Panc1 (cell line): ENCODE results near the gene TANGO2. TPM values are rescaled to one million over a fixed set of nuclear protein-coding genes. Genes with fewer than 3 reads are reported as not detected.

ENCODE experiments used
- ATAC-seq: fragments of 200-7000 bp; cut with Tn5 transposase; 2 replicates; pipeline ENCODE4 v1.9.1; 2020; ENCODE audit warnings: mild to moderate bottlenecking, moderate library complexity
- BruUV-seq: library from RNA; stranded (reverse); fragments of 400-500 nt; replicated peaks from 2 replicates; lab custom pipeline; 2021; lab: Mats Ljungman, UMichigan
- CTCF ChIA-PET: fragments of 300-600 bp; sonication (Branson Sonifier 250); formaldehyde crosslinking; loops from one replicate; lab custom pipeline; 2022; ENCODE audit warnings: antibody characterized with exemption; lab: Charles Lee
- POLR2A ChIA-PET: fragments of 300-600 bp; sonication (Branson Sonifier 250); formaldehyde crosslinking; loops from one replicate; lab custom pipeline; 2022; ENCODE audit warnings: antibody characterized with exemption; lab: Charles Lee
- DNase-seq: peaks from one replicate; pipeline ENCODE4 v3.0.0-alpha.2; 2010; ENCODE audit warnings: low read depth, low spot score
- H3K27ac ChIP-seq: 2 replicates; pipeline ENCODE4 v1.5.1; 2011; ENCODE audit warnings: mild to moderate bottlenecking, low read length, inconsistent platforms
- H3K27me3 ChIP-seq: fragments of 200-500 bp; sonication (Bioruptor generic); 2 replicates; pipeline ENCODE4 v1.6.0; 2014; ENCODE audit warnings: low read length, inconsistent platforms; ENCODE audit not compliant: control insufficient read depth, insufficient read depth
- H3K36me3 ChIP-seq: fragments of 200-500 bp; sonication (Bioruptor generic); 2 replicates; pipeline ENCODE4 v1.5.1; 2014; ENCODE audit warnings: inconsistent platforms, mild to moderate bottlenecking, low read length, moderate library complexity; ENCODE audit not compliant: control insufficient read depth, insufficient read depth
- H3K4me1 ChIP-seq: 2 replicates; pipeline ENCODE4 v1.5.1; 2011; ENCODE audit warnings: inconsistent platforms, mild to moderate bottlenecking, low read length, moderate library complexity; ENCODE audit not compliant: control insufficient read depth, insufficient read depth
- H3K4me3 ChIP-seq, 2 experiments: 2 replicates each; pipeline ENCODE4 v1.5.1; 2011 to 2012; ENCODE audit warnings: low read depth in 2 of 2, low read length in 2 of 2, mild to moderate bottlenecking in 2 of 2, inconsistent platforms in 1 of 2, moderate library complexity in 1 of 2
- H3K9me3 ChIP-seq: fragments of 200-500 bp; sonication (Bioruptor generic); 2 replicates; pipeline ENCODE4 v1.5.1; 2014; ENCODE audit warnings: low read depth, mild to moderate bottlenecking, inconsistent platforms, low read length, moderate library complexity; ENCODE audit not compliant: control insufficient read depth, insufficient read depth
- POLR2AphosphoS5 ChIP-seq: IDR thresholded peaks from 2 replicates; pipeline ENCODE4 v1.6.1; 2012; ENCODE audit warnings: mild to moderate bottlenecking, low read depth, low read length, moderate library complexity
- SIN3A ChIP-seq: IDR thresholded peaks from 2 replicates; pipeline ENCODE4 v1.6.1; 2012; ENCODE audit warnings: low read depth, mild to moderate bottlenecking, low read length, moderate library complexity, borderline replicate concordance; ENCODE audit not compliant: insufficient read depth
- TCF7L2 ChIP-seq: IDR thresholded peaks from 2 replicates; pipeline ENCODE4 v1.6.1; 2011; ENCODE audit warnings: mild to moderate bottlenecking, low read depth, low read length, inconsistent platforms
- in situ Hi-C: cut with HindIII; loops from 2 replicates; pipeline ENCODE4 v1.10.0; 2016; ENCODE audit warnings: low sequenced_read_pairs, low pct_unique_long_range_greater_than_20kb
- intact Hi-C: fragments of 100-400 bp; cut with micrococcal nuclease; formaldehyde crosslinking; loops from one replicate; pipeline ENCODE4 v1.10.0; 2022; ENCODE audit not compliant: unreplicated experiment
- total RNA-seq: library from RNA; stranded (reverse); gene quantifications from one replicate; pipeline ENCODE4 v1.2.1, GENCODE V29; 2021; ENCODE audit not compliant: unreplicated experiment
- TF ChIP-seq, protein P1 (sequence below), 2 experiments: IDR thresholded peaks; 2 replicates each; pipeline ENCODE4 v1.6.1; 2011 to 2012; ENCODE audit warnings: low read depth in 2 of 2, control low read depth in 1 of 2, low read length in 1 of 2, mild to moderate bottlenecking in 1 of 2, moderate library complexity in 1 of 2; ENCODE audit not compliant: insufficient read depth in 1 of 2
- TF ChIP-seq, protein P2 (sequence below): fragments of 450-650 bp; IDR thresholded peaks from 2 replicates; pipeline ENCODE4 v1.5.1; 2017; ENCODE audit warnings: mild to moderate bottlenecking

Gene TANGO2
- total RNA-seq, 1 experiment from 2014 or later = 32.2 TPM

DNA sequence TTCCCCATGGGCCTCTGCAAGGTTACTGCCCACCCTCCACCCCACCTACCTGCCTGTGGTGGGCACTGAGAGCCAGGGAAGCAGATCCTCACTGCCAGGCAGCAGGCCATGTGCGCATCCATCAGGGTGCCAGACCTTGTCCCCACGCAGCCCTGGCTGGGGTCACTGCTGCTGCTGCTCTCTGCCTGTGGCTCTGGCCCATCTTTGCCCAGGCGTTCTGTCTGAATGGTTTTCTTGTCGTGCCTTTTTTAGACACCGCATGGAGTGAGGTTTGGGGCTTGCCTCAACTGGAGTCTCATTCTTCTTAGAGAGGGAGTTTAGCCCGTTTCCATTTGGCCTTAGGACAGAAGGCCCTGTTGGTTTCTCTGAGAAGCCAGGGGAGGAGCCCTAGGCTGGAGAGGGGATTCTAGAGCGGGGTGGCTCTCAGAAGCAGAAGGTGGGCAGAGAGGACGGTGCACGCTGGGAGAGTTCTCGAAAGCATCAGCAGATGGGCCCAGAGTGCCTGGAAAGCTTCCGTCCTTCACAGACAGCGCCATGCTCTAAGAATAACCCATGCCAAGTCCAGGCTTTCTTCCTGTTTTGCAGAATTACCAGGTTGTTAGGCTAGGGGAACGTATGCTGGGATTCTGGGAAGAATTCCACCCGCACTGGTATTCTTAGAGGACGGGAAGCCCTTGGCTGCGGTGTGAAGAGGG is 8.1 kb downstream of the TANGO2 start:
- Histone ChIP-seq H3K27me3 (no peaks in the 10 kb centered on the region), H3K4me3 (no peak overlapping the region), H3K4me1 (no peaks in the 10 kb centered on the region), H3K27ac (no peak overlapping the region), H3K9me3 (no peaks in the 10 kb centered on the region), H3K36me3 (no peaks in the 10 kb centered on the region)
- CTCF ChIA-PET = interaction anchor here (0.6 kb wide), 1 partner anchor 66 kb away, joined by 3 read pairs; no protein-coding TSS in a partner anchor
- TF ChIP-seq, protein P1, sequence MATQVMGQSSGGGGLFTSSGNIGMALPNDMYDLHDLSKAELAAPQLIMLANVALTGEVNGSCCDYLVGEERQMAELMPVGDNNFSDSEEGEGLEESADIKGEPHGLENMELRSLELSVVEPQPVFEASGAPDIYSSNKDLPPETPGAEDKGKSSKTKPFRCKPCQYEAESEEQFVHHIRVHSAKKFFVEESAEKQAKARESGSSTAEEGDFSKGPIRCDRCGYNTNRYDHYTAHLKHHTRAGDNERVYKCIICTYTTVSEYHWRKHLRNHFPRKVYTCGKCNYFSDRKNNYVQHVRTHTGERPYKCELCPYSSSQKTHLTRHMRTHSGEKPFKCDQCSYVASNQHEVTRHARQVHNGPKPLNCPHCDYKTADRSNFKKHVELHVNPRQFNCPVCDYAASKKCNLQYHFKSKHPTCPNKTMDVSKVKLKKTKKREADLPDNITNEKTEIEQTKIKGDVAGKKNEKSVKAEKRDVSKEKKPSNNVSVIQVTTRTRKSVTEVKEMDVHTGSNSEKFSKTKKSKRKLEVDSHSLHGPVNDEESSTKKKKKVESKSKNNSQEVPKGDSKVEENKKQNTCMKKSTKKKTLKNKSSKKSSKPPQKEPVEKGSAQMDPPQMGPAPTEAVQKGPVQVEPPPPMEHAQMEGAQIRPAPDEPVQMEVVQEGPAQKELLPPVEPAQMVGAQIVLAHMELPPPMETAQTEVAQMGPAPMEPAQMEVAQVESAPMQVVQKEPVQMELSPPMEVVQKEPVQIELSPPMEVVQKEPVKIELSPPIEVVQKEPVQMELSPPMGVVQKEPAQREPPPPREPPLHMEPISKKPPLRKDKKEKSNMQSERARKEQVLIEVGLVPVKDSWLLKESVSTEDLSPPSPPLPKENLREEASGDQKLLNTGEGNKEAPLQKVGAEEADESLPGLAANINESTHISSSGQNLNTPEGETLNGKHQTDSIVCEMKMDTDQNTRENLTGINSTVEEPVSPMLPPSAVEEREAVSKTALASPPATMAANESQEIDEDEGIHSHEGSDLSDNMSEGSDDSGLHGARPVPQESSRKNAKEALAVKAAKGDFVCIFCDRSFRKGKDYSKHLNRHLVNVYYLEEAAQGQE (IDR thresholded peaks at IDR 0.05; ENCODE audit: insufficient read depth in 1 of 2, low read depth in 2 of 2, low read length in 1 of 2) = no peak
- TF ChIP-seq, protein P2, sequence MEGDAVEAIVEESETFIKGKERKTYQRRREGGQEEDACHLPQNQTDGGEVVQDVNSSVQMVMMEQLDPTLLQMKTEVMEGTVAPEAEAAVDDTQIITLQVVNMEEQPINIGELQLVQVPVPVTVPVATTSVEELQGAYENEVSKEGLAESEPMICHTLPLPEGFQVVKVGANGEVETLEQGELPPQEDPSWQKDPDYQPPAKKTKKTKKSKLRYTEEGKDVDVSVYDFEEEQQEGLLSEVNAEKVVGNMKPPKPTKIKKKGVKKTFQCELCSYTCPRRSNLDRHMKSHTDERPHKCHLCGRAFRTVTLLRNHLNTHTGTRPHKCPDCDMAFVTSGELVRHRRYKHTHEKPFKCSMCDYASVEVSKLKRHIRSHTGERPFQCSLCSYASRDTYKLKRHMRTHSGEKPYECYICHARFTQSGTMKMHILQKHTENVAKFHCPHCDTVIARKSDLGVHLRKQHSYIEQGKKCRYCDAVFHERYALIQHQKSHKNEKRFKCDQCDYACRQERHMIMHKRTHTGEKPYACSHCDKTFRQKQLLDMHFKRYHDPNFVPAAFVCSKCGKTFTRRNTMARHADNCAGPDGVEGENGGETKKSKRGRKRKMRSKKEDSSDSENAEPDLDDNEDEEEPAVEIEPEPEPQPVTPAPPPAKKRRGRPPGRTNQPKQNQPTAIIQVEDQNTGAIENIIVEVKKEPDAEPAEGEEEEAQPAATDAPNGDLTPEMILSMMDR = no peak
- no peak for TF ChIP-seq TCF7L2
- TF ChIP-seq POLR2AphosphoS5 = no peak
- no peak for DNase-seq
- in situ Hi-C loops = no loop called here
- no TSS peak for BruUV-seq
- no peak for ATAC-seq
- intact Hi-C loops = no loop called here
- POLR2A ChIA-PET = no interaction called here

DNA sequence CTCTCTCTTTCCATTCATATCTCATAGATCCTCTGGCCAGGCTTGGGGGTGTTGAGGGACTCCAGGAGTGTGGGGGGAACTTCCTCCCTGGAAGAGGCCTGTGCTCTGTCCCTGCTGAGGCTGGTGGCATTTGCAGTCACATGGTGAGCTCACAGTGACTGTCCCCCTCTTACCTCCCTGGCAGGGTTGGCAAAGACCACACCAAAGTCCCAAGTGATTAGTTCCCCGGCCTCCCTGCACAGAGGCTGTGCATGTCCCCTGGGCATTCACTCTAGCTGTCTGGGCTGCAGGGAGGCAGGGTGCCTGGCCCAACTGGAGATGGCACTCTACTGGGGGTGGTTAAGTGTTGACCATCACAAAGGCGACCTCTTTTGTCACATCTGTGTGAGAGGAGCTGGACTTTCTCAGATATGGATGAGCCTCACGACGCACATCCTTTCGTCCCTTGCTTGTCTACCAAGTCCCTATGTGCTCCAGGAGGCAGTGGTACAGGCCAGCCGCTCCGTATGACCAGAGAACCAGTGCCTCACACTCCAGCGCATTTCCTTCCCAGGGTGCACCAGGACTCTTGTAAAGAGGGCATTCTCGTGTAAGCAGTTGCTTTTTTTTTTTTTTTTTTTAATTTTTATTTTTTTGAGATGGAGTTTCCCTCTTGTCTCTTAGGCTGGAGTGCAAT is 8.8 kb downstream of the TANGO2 start:
- Histone ChIP-seq H3K9me3 (no peaks in the 10 kb centered on the region), H3K4me1 (no peaks in the 10 kb centered on the region), H3K27me3 (no peaks in the 10 kb centered on the region), H3K27ac (no peak overlapping the region), H3K36me3 (no peaks in the 10 kb centered on the region), H3K4me3 (no peak overlapping the region)
- ChIA-PET CTCF (interaction anchor here (0.6 kb wide), 2 partner anchors 67 to 274 kb away, joined by 3 to 4 read pairs; no protein-coding TSS in a partner anchor), POLR2A (interaction anchor here (0.6 kb wide), 1 partner anchor 31 kb away, joined by 3 read pairs; no protein-coding TSS in a partner anchor)
- ATAC-seq = no peak
- DNase-seq = no peak
- TF ChIP-seq POLR2AphosphoS5 (no peak), TCF7L2 (no peak), SIN3A (no peak)
- TF ChIP-seq, protein P1 (IDR thresholded peaks at IDR 0.05; ENCODE audit: insufficient read depth in 1 of 2, low read depth in 2 of 2, low read length in 1 of 2) = no peak
- TF ChIP-seq, protein P2 = no peak
- intact Hi-C loops (no loop called here), in situ Hi-C loops (no loop called here)
- no TSS peak for BruUV-seq
